Right renal pelvis (tissue), 4 donors: ENCODE data around the gene CABLES2. TPM values are rescaled to one million over a fixed set of nuclear protein-coding genes. Genes with fewer than 3 reads are reported as not detected.
"Not testable (repeated sequence)": the region's sequence is repeated elsewhere in the genome, so short reads cannot be mapped to it uniquely, and the experiment has no call there.

Experiments used
- DNase-seq, 4 donors: peaks; one replicate each; pipeline ENCODE4 v3.0.0-alpha.2; 2013; ENCODE audit warnings: low read depth in 4 of 4, low spot score in 3 of 4, missing footprints in 1 of 4
- polyA plus RNA-seq, 4 donors: library from polyadenylated mRNA; unstranded; fragments of 120-200 nt; gene quantifications; one replicate each; pipeline ENCODE4 v1.2.1, GENCODE V29; 2013; ENCODE audit not compliant: insufficient read length in 4 of 4

Gene CABLES2
- polyA plus RNA-seq, 4 donors: 9.4 to 11.8 (median 10.4) TPM

DNA sequence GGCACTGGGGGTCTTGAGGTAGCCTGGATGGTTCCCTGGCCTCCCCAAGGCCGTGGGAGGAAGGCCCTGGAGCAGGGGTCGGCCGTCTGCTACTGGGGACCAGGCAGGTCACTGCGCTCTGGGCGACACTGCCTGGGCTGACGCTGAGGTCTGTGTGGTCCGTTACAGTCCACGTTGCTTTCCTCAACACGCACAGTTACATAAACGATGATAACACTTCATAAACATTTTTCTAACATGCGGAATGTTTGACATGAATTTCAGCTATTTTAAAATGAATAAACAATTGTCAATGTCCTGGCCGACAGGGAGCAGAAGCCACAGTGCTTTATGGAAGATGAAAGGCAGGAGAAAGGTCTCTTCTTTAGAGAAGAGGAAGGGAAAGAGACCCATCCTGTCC is 30.4 kb upstream of the CABLES2 start:
- no peak for DNase-seq

DNA sequence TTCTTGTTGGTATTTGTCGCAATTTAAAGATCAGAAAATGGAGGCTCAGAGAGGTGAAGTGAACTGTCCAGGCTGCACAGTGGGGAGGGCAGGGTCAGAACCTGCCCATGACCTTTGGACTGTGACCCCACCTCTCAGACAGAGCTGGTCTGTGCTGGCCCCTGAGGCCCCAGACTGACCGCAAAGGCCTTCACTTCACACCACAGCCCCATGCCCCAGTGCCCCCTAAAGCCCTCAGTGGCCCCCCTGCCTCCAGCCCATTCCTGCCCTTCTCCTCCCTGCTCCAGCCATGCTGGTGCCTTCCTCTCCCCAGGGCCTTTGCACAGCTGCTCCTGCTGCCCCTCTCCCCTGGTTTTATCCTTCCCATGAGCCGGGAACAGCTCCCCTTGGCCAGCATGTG is 29.6 kb upstream of the CABLES2 start:
- no peak for DNase-seq

DNA sequence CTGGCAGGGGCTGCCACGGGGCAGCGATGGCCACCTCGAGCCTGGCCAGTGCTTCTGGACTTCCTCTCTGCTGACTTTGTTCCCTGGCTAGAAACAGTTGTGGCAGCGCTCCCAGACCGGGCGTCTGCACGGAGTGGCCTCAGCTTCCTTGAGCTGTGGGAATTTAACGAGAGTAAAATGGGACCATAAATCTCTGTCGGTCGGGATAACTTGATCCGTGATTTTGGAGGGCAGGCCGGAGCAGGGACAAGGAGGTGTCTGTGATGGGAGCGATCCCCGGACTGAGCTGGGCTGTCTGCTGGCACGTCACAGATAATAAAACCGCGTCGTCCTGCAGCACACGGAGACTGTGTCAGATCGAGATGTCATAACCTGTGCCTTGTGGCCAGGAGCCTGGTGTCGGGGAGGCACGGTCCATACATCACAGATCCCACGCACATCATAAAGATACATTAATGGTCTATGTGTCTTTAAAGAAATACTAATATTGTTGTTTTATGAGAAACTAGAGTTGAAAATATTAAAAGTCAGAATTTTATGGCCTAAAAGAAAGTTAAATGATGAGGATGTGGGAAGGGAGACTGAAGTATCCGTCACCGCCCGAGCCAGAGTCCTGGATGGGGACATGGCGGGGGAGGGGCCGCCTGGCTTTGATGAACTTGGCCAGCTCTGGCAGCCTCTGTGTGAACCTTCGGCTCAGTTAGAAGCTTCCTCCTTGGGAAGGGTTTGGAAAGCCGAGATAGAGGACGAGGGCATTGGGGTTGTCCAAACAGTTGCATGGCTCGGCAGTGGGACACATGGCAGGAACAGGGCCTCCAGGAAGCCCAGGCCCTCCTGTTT is 26.8 kb upstream of the CABLES2 start:
- no peak for DNase-seq

DNA sequence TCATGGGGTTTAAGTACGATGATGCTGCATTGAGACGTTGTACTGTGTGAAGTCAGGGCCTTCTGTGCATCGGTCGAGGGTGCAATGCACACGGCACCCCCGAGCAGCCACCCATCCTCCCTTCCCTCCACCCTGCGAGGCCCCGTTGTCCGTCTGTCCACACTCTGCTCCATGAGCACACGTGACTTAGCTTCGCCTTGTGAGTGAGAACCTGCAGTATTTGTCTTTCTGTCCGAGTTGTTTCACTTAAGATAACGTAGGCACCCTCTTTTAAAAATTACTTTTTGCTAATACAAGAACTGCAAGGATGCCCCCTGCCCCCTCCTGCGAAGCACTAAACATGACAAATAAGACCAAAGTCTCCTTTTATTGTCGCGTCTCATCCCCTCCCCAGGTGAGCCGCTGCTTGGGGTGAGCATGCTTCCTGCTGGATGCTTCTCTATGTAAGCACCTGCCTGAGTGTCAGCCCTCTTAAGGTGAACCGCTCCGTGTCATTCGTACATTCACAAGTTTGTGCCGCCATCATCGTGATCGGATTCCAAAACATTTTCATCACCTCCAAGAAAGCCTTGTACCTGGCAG is 23.9 kb upstream of the CABLES2 start:
- DNase-seq: no peak

DNA sequence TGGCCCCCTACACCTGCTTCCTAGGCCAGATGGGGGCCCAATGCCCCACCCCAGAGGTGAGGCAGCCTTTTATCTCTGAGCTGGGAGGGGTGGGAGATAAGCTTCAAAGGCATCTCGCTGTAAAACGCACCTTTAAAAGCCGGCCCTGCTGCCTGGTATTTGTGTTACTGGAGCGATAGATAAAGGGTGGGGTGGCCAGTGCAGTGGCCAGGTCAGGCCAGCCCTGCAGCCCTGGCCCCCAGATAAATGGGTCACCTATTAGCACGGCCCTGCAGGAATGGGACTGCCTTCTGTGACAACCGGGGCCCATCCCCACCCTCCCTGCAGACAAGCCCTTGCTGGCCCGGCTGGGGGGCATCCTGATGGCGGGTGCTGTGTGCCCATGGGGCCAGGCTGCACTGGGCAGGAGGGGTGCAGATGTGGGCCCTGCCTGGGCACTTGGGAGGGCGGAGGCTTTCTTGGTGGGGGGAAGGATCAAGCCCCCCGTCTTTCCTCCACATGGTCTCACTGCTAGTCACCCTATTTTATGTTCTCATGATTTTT is 23.3 kb upstream of the CABLES2 start:
- no peak for DNase-seq

DNA sequence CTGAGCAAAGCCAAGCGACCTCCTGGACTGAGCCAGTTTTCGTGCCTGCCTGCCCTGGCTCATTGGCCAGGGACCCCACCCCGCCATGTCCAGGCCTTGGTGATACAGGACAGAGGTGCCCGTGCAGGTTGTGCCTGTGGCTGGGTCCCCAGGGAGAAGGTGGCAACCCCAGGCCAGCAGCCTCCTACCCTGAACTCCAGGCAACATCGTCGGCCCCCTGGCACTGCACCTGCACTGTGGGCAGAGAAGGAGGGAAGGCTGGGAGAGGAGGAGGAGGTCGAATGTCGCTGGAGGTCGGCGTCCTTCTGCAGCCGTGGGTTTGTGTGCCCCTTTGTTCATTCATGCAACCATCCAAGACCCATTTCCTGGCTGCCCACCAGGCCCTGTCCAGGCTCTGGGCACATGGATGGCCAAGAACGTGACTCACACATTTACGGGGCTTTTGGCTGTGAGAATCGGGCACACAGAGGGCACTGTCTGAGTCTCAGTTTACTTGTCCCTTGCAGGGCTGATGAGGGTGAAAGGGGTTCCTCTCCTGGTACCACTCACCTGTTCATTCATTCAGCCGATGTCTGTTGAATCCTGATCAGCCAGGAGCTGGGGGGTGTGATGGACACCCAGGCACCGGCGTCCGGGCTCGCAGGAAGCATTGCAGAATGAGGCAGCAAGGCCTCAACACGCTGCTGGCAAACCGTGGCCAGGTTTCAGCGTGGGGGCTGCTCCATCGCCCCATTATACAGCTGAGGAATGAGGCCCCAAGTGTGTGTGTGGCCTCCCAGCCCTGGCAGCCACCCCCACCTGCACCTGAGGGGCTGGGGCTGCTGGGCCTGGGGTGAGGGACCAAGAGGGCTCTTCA is 22.6 kb upstream of the CABLES2 start:
- DNase-seq: no peak

DNA sequence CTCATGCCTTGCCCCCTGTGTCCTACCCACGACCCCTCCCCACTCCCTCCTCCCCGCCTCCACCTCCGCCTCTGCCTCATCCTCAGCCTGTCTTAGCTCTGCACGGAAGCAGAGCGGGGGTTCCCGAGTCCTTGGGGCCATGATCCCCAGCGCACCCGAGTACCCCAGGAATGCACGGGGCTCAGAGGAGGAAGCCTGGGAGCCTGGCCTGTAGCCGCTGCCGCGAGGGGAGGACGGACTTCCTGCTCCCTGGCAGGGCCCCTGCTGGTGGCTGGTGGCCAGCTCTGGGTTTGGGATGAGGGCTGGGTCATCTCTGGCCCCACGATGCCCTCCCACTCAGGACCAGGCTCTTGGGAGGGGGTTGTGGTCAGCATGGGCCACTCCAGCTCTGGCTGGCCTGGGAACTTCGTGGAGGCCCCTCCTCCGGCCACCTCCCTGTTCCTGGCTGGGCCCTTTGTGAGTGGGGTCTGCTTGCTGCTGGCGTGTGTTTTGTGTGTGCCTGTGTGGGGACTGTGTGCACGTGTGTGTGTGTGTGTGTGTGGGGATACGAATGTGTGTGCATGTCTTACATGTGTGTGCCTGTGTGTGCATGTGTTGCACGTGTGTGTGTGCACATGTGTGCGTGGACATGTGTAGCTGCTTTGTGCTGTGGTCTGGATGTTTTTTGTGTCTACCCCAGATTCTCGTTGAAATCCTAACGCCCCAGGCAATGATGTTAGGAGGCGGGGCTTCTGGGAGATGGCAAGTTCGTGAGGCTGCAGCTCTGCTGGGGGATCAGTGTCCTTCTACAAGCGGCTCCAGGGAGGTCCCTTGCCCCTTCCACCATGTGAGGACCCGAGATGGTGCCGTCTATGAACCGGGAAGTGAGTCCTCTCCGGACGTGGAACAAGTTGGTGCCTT is 21.6 kb upstream of the CABLES2 start:
- no peak for DNase-seq

DNA sequence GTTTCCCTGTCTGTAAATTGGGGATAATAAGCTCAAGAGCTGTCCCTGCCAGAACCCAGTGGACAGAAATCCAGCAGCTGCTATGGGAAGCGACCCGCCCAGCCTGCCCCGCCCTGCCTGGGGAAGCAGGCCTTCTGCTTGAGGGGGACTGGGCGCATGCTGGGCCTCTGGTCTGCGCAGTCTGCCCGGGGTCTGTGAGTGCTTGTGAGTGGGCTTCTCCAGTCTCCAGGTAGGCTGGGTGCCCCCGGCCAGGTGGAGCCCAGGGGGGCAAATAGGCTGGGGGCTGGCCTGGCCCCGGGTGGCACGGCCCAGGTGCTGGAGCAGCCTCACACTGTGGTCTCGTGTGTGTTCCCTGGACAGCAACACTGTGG is 20.9 kb upstream of the CABLES2 start:
- DNase-seq: no peak

DNA sequence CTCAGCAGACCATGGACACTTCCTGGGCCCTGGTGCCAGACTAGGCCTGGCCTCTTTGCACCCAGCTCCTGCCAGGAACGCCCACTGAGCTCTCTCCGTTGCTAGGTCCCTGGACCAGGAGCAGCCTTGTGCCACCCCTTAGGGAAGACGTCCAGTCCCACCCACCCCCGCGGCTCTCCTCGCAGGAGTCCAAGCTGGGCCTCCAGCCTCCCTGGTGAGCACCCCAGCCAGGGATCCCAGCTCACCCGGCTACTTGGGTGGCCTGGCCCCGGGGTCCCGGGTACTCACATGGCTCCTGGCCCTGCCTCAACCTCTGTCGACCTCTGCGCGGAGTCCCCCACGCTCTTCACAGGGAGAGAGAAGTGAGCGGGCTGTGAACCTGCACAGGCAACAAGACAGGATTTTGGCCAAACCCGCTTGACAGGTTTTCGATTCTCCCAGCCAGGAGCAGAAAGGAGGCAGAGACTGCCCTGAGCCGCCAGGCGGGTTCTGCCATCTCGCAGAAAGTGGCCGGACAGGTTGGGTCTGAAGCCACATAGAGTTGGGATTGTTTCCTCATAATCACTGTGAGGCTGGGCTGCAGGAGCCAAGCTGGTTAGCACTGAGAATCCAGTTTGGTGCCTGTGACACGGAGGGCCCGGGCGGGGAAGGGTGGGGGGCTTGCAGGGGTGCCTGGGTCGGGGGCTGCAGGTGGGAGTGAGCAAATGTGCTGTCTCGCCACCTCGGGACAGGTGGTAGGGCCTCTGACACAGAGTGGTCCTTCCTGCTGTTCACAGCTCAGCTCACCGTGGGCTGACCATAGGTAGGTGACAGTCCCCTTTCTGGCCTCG is 20.3 kb upstream of the CABLES2 start, which contains the start of gene RBBP8NL:
TSS of gene RBBP8NL (minus strand) at position 368 of the 830 bp plus-strand sequence. CDS start 7,892 bp downstream, outside the sequence.
- peak in 3 of 4 donors; percentile 63 to 78 (median 73) for DNase-seq

DNA sequence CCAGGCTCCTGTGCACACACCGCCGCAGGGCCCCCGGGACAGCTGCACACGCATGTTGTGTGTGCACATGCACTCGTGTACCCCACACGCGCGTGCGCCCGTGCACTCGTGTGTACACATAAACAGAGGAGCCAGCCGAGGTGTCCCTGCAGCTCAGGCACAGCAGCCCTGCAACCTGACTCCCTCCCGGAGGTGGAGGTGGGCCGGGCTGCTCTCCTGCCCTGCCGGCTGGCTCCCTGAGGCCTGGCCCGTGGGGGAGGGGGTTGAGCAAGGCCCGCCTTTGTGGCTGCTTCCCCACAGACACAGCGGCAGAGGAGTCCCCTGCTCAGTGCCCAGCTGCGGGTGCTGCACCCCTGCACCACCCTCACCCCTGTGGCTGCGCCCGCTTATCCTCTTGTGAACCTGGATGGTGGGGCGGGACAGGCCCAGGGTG is 19.6 kb upstream of the CABLES2 start:
- DNase-seq: no peak

DNA sequence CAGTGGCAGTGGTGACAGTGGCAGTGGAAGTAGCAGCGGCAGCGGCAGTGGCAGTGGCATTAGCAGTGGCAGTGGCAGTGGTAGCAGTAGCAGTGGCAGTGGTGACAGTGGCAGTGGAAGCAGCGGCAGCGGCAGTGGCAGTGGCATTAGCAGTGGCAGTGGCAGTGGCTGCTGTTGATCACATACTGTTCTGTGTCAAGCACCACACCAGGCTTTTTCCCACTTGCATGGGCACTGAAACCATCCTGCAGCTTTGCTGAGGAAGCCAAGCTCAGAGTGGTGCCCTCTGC is 18.9 kb upstream of the CABLES2 start:
- DNase-seq: not testable (repeated sequence)

DNA sequence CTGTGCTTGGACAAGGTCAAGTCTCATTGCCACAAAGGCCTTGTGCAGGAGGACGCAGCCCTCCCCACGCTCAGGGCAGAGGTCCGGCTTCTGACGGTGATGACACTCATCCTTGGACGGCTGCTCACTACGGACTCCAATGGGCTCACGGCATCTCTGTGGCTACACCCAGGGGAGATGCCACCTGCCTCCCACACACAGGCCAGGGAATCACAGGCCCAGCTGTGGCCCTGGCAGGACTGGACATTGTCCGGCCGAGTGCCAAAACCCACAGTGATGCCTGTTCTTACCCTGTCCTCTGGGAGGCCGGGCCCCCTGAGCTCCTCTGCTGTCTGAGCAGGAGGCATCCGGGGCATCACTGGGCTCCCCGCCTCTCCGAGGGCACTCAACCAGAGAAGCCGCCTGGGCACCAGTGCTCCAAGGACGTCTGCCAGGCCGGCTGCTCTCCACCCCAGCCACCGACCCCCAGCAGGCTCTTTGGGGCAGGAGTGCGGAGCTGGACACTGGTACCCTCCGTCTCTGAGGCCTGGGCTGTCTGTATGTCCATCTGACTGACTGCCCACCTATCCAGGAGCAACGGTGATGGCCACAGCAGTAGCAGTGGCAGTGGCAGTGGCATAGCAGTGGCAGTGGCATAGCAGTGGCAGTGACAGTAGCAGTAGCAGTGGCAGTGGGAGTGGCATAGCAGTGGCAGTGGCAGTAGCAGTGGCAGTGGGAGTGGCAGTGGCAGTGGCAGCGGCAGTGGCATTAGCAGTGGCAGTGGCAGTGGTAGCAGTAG is 18.4 kb upstream of the CABLES2 start:
- no peak for DNase-seq

DNA sequence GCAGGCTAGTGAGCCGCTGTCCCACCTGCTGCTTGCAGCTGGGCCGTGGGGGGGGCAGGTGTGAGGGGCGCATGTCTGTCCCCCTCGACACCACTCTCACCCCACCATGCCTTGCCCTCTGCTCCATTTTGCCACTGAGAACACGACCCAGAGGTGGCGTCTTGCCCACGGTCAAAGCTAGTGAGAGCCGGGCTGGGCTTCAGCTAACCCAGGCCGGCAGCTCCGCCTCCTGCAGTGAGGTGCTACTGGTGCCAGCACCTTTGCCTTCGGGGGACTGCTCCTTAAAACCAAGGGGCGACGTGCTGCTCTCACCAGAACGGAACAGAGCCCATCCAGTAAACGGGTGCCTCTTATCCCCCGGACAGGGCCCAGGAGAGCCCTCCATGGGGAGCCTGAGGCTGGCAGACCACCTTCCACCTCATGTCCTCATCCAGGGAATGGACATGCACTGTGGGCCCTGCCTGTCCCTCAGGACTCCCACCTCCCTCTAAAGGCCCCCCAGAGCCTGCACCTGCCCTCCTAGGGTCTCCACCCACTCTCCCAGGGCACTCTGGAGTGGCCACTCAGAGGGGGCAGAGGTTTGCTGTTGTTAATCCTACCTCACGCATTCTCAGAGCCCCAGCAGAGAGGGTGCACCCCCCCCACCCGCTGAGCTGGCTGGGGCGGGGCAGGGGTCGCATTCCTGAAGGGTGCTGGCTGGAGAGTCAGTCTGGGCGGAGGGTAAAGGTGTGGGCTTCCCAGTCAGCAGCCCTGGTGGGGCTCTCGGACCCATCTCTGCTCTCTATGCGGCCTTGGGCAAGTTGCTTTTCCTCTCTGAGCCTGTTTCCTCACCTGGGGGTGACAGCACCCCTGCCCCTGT is 17.4 kb upstream of the CABLES2 start:
- no peak for DNase-seq

DNA sequence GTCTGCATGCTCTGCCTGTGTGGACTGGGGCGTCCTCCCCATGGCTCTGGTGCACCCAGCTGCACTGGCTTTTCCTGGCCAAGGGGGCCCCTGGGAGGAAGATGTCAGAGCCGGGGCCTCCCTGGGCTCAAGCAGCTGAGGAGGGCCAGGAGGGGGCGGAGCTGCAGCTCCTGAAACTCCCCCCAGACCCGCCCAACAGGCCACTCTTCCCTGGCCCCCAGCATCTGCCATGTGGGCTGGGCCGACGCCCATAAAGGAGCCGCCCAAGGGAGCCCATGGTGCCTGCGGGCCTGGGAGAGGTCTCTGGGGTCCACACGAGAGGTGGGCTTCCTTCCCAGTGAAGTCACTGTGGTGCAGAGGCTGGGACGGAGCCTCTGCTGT is 16.2 kb upstream of the CABLES2 start:
- DNase-seq: no peak

DNA sequence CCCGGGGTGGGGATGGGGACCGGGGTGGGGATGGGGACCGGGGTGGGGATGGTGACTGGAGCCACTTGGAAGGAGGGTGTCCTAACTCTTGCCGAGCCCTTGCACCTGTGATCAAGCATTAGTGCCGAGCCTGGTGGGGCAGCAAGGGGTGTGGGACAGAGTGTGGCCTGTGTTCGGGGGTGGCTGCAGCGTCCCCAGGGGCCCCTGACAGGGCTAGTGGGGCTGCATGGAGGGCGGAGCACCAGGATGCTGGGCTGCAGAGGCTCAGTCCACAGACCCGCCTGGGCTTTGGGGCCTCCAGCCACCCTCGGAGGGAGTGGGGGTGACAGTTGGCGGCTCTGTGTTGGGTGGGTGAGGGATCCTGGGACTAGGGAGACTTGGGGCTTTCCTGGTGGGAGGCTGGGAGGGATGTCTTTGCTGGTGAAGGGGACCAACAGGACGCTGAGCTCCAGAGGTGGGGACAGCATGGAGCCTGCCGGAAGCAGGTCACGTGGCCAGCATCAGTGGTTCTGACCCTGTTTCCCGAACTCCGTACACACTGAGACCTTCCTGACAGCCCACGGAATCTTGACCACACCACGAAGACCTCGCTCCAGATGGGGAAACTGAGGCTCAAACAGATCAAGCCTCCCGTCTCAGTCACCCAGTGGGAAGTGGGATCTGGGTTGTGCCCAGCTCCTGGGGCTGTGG is 15.7 kb upstream of the CABLES2 start:
- DNase-seq: no peak

DNA sequence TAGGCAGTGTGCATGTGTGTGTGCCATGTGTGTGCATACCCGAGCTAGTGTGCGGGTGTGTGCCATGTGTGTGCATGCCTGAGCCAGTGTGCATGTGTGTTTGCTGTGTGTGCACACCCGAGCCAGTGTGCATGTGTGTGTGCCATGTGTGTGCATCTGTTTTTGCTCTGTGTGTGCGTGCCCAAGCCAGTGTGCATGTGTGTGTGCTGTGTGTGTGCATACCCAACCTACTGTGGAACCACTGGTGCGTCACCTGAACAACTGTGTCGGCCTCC is 14.6 kb upstream of the CABLES2 start:
- DNase-seq: no peak
